ENCODE results near the gene PIGC. TPM values are rescaled to one million over a fixed set of nuclear protein-coding genes. Genes with fewer than 3 reads are reported as not detected.

PIGC gene
- total RNA-seq, 1 donor from 2014 or later: 30.5 TPM

GRCh38 chr1:172482044-172482443, 38.2 kb upstream of the PIGC start:
- Mint-ChIP-seq H3K4me1 (ENCODE audit: unreplicated experiment) (no peaks in the 10 kb centered on the region), H3K27me3 (ENCODE audit: unreplicated experiment) (peaks cover 43% of the 10 kb centered on the region), H3K4me3 (ENCODE audit: unreplicated experiment) (no peak overlapping the region), H3K36me3 (ENCODE audit: unreplicated experiment) (no peaks in the 10 kb centered on the region), H3K9me3 (ENCODE audit: unreplicated experiment) (no peaks in the 10 kb centered on the region), H3K27ac (ENCODE audit: unreplicated experiment) (no peak overlapping the region)
- TF ChIP-seq CTCF (IDR thresholded peaks at IDR 0.05): no peak
- no peak for DNase-seq (ENCODE audit: extremely low spot score, unreplicated experiment)

GRCh38 chr1:172480431-172480830, 36.6 kb upstream of the PIGC start:
- Mint-ChIP-seq H3K4me1 (ENCODE audit: unreplicated experiment) (no peaks in the 10 kb centered on the region), H3K9me3 (ENCODE audit: unreplicated experiment) (no peaks in the 10 kb centered on the region), H3K4me3 (ENCODE audit: unreplicated experiment) (no peak overlapping the region), H3K27ac (ENCODE audit: unreplicated experiment) (no peak overlapping the region), H3K27me3 (ENCODE audit: unreplicated experiment) (peaks cover 34% of the 10 kb centered on the region), H3K36me3 (ENCODE audit: unreplicated experiment) (no peaks in the 10 kb centered on the region)
- TF ChIP-seq CTCF (IDR thresholded peaks at IDR 0.05): no peak
- no peak for DNase-seq (ENCODE audit: extremely low spot score, unreplicated experiment)

GRCh38 chr1:172478485-172478884, 34.6 kb upstream of the PIGC start:
- TF ChIP-seq CTCF (IDR thresholded peaks at IDR 0.05): no peak
- H3K36me3 Mint-ChIP-seq (ENCODE audit: unreplicated experiment): no peaks in the 10 kb centered on the region
- DNase-seq (ENCODE audit: extremely low spot score, unreplicated experiment): no peak
- no peaks in the 10 kb centered on the region for H3K9me3 Mint-ChIP-seq (ENCODE audit: unreplicated experiment)
- H3K4me3 Mint-ChIP-seq (ENCODE audit: unreplicated experiment): no peak overlapping the region
- H3K27me3 Mint-ChIP-seq (ENCODE audit: unreplicated experiment): peaks cover 28% of the 10 kb centered on the region
- H3K4me1 Mint-ChIP-seq (ENCODE audit: unreplicated experiment): no peaks in the 10 kb centered on the region
- H3K27ac Mint-ChIP-seq (ENCODE audit: unreplicated experiment): no peak overlapping the region

GRCh38 chr1:172477741-172478140, 33.9 kb upstream of the PIGC start:
- Mint-ChIP-seq H3K27me3 (ENCODE audit: unreplicated experiment) (peaks cover 32% of the 10 kb centered on the region), H3K36me3 (ENCODE audit: unreplicated experiment) (no peaks in the 10 kb centered on the region), H3K4me3 (ENCODE audit: unreplicated experiment) (no peak overlapping the region), H3K4me1 (ENCODE audit: unreplicated experiment) (no peaks in the 10 kb centered on the region), H3K9me3 (ENCODE audit: unreplicated experiment) (no peaks in the 10 kb centered on the region), H3K27ac (ENCODE audit: unreplicated experiment) (no peak overlapping the region)
- no peak for TF ChIP-seq CTCF (IDR thresholded peaks at IDR 0.05)
- no peak for DNase-seq (ENCODE audit: extremely low spot score, unreplicated experiment)

GRCh38 chr1:172477216-172477615, 33.3 kb upstream of the PIGC start:
- H3K4me3 Mint-ChIP-seq (ENCODE audit: unreplicated experiment): no peak overlapping the region
- H3K36me3 Mint-ChIP-seq (ENCODE audit: unreplicated experiment): no peaks in the 10 kb centered on the region
- H3K9me3 Mint-ChIP-seq (ENCODE audit: unreplicated experiment): no peaks in the 10 kb centered on the region
- DNase-seq (ENCODE audit: extremely low spot score, unreplicated experiment): no peak
- peaks cover 30% of the 10 kb centered on the region for H3K27me3 Mint-ChIP-seq (ENCODE audit: unreplicated experiment)
- no peak for TF ChIP-seq CTCF (IDR thresholded peaks at IDR 0.05)
- no peak overlapping the region for H3K27ac Mint-ChIP-seq (ENCODE audit: unreplicated experiment)
- H3K4me1 Mint-ChIP-seq (ENCODE audit: unreplicated experiment): no peaks in the 10 kb centered on the region

Measured in osteocyte (in vitro differentiated cells).